Measurements from ENCODE around the gene LRRC7. TPM values are rescaled to one million over a fixed set of nuclear protein-coding genes. Genes with fewer than 3 reads are reported as not detected.
A peak's percentile ranks its signal among the peaks of the same experiment; 100 is the strongest.

LRRC7 gene
- total RNA-seq, 1 donor from 2014 or later, result 0.05 TPM

DNA sequence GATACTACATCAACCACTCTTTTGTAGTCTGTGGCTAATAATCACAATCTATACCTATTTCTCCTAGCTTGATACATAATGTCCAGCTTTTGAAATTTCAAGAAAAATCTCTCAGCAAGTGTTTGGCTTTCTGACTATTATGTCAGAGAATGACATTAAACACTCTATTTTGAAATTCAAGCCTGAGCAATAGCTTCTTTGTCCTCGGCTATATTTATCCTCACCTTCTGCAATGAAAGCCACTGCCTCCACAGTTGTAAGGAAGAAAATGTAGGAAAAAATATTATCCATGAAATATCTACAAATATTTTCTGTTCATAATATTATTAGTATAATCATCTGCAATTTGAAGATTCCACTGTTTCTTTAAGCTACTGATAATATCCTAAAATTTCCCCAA is 22.1 kb downstream of the LRRC7 start:
- DNase-seq (ENCODE audit: low read depth), result no peak

DNA sequence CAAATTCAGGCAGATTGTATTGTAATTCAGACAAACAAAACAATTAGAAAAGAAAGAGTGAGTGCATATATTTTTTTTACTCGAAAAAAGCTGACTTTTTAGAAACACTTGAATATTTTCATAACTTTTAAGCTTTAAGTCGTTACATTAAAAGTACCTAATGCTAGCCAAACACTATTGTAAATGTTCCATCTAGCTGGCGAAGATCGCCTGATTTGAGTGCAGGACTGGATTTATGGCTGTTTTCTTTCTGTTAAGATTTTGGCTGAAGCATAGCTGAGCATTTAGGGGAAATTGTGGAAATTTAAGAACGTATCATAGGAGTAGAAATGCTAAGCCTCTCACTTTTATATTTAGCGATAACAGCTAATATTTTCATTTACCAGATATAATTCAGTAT is 24.6 kb downstream of the LRRC7 start:
- no peak for DNase-seq (ENCODE audit: low read depth)

DNA sequence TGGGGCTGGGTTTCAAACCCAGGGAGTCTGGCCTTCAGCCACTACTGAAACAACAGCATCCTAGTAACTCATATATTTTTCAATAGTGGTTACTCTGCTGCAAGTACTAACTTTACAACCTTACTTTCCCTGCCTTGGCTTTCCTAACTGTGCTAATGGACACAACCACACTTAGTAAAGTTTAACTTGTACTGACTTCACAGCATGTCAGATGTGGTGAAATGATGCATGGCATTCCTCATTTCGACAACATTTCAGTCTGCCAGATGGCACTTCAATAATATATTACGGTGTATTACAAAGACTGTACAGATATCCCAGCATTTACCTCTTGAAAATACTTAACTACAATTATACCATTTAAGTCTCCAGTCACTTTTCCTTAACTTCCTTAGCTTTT is 27.8 kb downstream of the LRRC7 start:
- DNase-seq (ENCODE audit: low read depth), result peak; percentile 74

DNA sequence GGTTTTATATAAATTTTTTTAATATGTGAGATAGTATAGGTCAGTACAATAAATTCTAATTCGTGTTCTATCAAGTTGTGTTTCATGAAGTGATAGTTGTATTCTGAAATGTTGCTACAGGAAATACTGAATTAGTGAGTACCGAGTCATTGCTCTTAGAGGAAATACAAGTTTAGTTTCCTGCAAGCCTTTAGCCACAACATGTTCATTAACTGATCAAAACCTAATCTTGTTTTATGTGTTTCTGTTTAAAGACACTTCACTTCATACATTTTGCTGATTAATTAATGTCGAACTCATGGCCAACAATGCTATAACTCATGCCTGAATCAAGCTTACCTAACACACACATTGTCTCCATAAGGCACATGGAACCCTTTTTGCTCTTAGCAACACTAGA is 43.6 kb downstream of the LRRC7 start:
- DNase-seq (ENCODE audit: low read depth), result peak; percentile 77

DNA sequence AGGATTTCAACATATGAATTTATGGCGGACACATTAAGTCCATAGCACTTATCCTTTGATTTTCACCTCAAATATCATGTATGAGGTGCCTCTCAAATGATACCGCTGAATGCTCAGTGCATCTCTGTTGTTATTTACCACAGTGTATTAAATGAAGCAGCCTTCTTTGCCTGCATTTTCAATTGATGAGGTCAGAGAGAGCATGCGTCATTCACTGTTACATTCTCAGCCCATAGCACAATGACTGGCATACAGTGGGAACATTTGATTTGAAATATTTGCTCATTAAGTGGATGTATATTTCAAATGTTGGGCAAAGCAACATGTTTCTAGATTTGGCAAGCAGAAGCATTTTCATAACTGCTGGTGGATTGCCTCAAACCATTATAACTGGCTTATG is 45.7 kb downstream of the LRRC7 start:
- DNase-seq (ENCODE audit: low read depth), result no peak

DNA sequence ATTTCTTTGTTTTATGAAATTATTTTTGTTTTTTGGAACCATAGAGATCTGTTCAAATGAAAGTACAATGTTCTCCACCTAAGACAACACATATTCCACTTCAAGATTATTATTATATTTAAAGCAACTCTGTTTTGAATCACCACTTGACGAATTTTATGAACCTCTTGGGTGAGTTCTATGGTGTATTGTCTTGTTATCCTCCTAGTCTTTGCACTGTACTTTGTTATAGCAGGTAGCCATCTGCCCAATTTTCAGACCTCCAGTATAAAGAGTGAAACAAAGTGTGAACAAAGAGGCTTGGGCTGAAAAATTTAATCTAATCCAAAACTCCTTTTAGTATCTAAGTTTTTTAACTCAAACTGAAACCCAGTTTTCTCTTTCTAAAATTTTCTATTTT is 71.0 kb downstream of the LRRC7 start:
- DNase-seq (ENCODE audit: low read depth), result no peak

DNA sequence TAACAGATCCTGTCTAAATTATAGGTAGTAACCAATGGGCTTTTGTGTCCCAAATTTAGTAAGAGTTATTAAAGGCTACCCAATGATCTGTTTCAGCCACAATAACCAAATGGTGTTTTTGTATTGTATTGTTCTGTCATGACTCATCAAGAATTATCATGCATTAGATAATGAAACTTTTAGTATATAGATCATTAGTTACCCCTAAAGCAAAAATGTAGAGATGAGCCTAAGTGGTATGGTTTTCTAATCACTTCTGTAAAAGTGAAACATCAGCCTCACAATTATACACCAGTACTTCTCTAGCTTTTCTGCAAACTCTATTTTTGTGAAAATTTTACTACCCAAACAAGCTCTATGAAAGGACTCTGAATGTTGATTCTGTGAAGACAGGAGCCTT is 71.4 kb downstream of the LRRC7 start:
- DNase-seq (ENCODE audit: low read depth), result no peak

DNA sequence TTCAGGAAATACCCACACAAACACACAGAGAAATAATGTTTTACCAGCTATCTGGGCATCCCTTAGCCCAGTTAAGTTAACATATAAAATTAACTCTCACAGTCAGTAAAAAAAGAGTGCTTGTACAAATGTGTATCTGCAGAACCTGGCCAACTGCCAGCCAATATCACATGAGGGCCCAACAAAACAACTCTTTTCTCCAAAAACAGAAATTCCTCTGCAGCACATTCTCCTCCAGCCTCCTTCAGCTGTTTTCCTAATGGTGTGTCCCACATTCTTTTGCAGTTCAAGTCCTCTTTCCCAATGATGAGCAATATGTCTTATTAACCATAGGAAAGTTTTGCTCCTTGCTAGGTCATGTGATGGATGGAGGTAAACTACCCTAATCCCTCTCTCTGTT is 75.5 kb downstream of the LRRC7 start:
- DNase-seq (ENCODE audit: low read depth), result no peak

DNA sequence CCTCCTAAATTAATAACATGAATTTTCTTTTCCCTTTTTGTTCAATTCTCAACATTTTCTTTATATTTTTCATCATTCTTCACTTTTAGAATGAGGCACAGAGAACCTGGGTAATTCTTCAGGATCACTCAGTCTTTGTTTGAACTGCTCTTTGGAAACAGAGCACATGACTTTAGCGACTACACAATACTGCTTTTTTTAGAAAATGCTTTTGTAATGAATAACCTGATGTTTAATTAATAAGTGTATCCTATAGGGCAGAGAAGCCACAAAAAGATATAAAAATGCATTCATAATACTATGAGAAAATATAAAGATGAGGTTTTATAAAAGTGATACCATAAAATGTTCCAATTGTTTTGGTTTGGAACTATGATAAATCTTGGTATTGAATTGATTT is 77.8 kb downstream of the LRRC7 start:
- DNase-seq (ENCODE audit: low read depth), result peak; percentile 10

DNA sequence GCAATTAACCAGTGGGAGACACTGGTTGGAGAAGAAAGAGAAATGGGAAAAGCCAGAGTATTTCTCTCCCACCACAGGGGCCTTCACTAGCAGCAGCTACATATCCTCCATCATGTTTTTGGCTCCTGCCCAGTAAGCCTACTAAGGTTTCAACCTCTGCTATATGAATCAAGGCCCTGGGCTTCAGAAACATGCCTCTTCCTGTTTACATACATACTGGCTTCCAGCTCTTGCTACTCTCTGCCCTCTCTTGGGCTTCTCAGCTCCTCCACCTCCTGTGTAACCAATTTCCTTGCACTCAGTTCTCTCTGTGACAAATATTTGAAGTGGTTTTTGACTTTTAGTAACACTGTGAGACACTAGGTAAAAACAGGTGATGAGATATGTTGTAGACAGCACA is 80.8 kb downstream of the LRRC7 start:
- no peak for DNase-seq (ENCODE audit: low read depth)

DNA sequence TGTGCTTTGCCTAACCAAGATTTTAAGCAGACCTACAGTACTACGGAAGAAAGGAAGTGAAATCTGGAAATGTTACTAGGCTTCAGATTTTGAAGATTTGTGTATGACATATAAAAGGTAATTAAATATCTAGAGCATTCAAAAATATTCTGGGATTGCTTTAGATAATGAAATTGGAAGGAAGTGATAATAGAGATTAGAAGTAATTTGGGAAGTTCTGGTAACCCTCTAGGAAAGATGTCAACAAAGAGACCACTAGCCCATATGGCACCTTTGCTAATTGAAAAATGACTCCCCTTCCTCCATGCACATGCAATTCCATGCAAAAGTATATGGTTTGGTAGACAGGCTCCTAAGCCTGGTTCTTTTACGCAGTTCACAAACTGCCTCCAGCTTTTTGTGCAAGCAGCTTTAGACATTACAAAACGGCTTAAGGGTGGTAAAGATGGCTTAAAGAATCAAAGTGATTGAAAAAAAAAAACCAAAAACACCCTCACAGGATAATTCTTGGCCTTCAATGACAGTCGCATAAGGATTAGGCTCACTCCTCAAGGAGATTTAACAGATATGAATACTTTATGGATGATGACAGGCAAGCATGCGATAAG is 81.8 kb downstream of the LRRC7 start:
- no peak for DNase-seq (ENCODE audit: low read depth)

DNA sequence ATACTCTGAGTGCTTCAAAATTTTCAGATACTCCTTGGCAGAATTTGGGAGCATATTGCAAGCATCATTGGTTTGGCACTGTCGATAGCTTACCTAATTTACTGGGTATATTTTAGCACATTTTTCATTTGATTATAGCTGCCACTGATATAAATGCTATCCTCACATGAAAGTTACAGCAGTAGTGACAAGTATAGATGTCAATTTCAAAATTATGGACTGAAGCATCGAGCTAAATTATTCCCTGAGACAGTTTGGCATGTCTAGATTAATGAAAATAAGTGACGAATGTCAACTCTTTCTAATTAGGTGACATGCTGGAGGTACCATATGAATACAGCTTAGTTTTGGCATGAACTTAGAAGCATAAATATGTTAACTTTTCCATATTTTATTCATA is 83.1 kb downstream of the LRRC7 start:
- no peak for DNase-seq (ENCODE audit: low read depth)

DNA sequence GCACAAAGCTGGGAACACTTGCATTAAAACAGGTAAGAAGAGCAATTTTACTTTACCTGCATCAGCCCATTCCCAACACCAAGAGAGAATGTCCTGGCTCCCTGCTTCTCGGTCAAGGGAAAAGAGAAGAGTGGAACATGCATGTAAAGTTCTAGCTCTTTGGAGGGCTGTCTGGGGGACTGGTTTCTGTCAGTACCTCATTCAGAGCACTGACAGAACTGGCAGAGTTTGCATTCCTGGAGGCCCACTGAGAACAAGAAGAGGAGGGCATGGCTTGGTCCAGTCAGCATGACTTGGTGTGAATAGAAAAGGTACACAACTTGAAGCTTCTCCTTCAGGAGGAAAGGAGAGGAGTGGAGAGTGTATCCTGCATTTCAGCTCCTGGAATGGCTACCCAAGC is 83.9 kb downstream of the LRRC7 start:
- DNase-seq (ENCODE audit: low read depth), result no peak

DNA sequence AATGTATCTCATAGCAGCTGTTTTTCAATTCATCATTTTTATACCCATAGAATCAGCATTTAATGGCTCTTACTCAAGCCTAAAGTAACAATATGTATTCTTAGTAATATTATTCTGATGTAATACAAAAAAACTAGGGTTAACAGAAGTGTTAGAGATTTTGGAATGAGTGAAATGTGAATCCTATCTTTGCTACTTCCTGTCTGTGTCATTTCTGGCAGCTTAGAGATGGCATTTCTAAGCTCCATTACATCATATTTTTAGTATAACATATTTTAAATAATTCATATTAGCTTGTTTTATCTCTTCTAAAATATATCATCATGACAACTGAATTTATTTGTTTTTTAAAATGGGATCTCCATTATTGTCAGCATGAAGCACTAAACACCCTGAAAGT is 90.2 kb downstream of the LRRC7 start:
- DNase-seq (ENCODE audit: low read depth), result no peak

DNA sequence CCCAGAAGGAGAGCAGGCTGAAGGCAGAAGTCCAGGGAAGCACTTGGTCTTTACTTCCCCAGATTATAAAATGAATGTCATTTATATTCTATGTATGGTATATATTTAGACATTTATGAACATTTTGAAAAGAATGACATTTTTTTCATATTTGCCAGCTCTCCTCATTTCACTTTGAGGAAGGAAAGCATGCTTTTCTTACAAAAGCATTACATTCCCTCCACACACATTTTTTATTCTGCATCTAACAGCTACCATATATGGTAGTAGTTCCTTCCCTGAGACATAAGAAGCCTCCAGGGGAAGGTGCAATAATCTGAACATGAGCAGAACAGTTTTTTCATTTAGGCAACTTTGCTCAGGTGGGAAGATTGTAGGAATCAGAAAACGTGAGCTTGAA is 94.0 kb downstream of the LRRC7 start:
- DNase-seq (ENCODE audit: low read depth), result peak; percentile 10

DNA sequence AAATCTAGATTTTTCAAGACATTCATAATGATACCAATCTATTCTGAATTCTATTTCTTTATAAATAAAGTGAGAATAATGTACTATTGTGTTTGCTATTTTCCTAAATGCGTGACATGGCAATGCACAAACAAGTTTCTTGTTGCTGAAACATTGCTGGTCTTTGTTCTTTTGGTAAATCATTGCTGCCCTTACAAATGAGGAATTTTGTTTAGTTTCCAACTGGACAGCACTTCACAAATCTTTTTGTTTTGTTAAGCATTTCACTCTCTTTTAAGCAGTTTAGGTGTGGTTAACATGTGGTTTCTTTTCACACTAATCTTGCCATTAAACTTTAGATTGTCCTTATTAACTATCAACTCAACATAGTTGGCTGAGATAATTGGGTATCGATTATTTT is 94.6 kb downstream of the LRRC7 start:
- peak; percentile 59 for DNase-seq (ENCODE audit: low read depth)

DNA sequence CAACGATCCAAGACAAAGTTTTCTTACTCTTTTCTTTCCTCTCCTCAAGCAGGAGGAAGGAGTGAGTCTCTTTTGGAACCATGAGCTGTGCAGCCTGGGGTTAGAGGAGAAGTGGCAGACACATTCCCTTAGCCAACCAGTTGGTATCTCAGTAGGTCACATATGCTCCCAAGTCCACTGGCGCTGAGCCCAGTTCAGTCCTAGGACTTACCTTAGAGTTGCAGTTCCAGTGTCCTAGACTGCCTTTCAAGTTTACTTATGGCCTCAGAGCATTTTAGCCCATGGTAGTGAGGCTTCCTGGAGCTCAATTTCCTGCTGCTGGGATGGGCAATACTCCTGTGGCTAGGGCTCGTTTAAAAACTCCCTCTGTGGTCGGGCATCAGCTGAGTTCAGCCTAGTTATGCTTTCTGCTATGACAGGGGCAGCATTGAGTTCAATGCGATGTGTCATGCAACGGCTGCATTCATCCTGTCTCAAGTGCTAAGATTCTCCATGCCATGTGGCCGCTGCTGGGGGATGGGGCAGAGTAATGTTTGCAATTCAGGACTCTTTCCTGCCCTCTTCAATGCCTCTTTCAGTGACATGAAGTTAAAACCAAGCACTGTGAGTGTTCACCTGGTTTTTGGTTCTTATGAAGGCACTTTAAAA is 103.8 kb downstream of the LRRC7 start:
- DNase-seq (ENCODE audit: low read depth), result no peak

DNA sequence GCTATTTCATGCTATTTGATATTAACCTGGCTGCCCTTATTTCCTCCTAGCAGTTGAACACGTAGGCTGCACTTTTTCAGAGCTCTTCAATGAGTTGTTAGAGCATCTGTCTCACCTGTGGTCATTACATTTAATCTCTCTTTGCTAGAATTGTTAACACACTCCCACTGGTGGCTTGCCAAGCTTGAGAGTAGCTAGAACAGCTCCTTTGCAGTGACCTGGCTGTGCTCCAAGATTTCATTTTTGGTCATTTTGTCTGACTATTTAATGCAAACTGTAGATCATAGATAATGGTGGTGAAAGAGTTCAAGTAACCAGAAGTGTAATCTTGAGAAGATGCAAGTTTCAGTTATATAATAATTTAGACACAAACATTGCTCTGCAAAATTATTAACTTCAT is 105.6 kb downstream of the LRRC7 start:
- DNase-seq (ENCODE audit: low read depth), result no peak

DNA sequence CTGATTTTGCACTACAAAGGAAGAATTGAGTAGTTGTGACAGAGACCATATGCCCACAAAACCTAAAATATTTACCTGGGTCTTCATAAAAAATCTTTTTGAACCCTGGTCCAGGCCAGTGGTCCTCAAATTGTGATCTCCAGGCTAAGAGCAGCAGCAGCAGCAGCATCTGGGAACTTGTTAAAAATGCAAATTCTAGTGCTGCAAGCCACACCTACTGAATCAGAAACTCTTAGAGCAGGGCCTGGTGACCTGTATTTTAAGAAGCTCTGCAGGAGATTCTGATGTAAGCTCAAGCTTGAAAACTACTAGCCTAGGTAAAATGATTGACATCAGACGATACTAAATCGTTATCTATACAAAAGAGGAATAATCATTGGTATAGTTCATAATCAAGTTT is 112.2 kb downstream of the LRRC7 start:
- no peak for DNase-seq (ENCODE audit: low read depth)

DNA sequence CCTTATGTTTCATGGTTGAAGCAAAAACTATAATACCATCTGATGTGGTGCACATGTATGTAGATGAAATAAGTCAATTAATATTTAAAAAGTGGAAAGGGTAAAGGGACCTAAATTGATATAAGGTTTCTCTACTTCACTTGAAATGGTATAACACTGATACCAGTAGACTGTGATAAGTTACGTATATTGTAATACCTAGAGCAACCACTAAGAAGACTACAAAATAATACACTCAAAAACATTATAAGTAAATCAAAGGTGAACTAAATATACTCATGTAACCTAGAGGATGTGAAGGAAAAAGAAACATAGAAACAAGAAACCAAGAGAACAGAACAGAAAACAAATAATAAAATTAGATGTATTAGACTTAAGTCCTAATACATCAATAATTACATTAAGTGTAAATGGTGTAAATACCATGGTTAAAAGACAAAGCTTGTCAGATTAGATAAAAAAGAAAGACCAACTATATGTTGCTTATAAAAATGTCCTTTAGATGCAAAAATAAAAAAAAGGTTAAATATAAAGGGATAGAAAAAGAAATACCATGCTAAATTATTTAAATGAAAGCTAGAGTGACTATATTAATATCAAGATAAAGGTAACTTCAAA is 118.8 kb downstream of the LRRC7 start:
- DNase-seq (ENCODE audit: low read depth), result no peak

DNA sequence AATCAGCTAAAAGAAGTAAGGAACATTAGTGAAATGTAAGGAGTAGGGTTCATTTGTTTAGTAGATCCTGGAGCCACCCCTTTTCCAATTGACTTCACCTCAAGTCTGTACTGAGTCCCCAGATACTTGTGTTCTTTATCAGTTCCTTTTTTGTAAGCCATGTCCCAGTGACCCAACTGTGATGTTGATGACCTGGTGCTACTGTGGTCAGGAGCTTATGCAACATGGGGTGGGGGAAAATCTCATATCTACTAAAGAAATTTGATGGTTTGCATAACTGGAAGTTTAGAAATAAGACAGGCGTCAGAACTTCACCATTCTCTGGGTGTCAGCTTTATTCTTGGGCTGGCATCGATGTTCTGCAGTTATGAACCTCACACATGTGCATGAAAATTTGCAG is 120.5 kb downstream of the LRRC7 start:
- no peak for DNase-seq (ENCODE audit: low read depth)

DNA sequence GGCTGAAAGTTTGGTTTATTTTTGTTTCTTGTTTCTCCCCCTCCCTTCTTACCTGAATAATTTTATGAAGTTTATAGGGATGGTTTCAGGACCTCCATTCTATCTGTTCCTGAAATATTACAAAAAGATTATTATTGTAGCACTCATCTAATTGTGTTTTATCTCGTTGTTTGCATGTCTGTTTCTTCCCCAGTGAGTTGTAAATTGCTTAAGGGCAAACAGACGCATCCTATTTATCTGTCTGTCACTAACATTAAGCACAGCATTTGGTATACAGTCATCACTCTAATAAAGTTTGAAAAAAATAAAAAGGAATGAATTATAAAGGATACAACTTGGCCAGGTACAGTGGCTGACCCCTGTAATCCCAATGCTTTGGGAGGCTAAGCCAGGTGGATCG is 123.5 kb downstream of the LRRC7 start:
- DNase-seq (ENCODE audit: low read depth), result no peak

DNA sequence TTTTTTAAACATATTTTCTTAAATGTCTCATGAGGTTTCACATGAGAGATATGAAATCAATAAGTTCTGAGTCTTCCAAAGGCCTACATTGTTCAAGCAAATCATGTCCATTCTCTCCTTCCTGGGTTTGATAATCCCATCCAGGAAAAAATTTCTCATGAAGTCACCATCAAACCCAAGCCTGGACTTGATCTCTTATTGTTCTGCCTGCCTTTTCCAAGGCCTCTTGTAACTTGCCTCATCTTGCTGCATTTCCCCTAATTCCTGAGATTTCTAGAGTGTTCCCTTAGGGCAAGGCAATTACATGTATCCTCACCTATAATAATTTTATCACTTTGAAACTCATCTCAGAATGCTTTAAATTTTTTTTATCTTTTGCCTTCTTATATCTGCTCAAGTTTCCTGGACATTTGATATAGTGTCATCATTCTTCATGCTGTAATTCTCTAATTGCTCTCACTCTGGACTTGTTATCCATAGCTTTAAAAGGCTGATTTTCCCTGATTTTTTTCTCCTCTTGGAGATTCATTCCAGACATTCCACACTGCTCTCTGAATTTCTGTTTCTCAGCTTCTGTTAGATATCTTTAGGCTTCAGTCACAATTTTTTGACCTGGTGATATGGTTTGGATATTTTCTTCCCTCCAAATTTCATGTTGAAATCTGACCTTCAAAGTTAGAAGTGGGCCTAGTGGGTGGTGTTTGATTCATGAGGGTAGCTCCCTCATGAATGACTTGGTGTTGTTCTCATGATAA is 126.4 kb downstream of the LRRC7 start:
- DNase-seq (ENCODE audit: low read depth), result no peak

Data from renal cortical epithelial cell (primary cell).